ENCODE measurements around the gene OR5K4. TPM values are rescaled to one million over a fixed set of nuclear protein-coding genes. Genes with fewer than 3 reads are reported as not detected.

OR5K4 gene
- not detected for polyA plus RNA-seq (2012; ENCODE audit: missing spikeins)

GRCh38 chr3:98353554-98353953, at the start of gene OR5K4:
Gene OR5K4 (plus strand): TSS chr3:98353854. CDS start chr3:98353854, 0 bp downstream.
- TF ChIP-seq POLR2A (IDR thresholded peaks at IDR 0.05; ENCODE audit: low read depth, low read length) (no peak), POLR2AphosphoS5 (IDR thresholded peaks at IDR 0.05; ENCODE audit: low read depth, low read length) (no peak), TAF1 (IDR thresholded peaks at IDR 0.05; ENCODE audit: borderline replicate concordance, low read depth, low read length) (no peak)
- FAIRE-seq (no peak), DNase-seq (ENCODE audit: insufficient read length) (no peak)

GRCh38 chr3:98322101-98322500, 31.6 kb upstream of the OR5K4 start:
- no peak for FAIRE-seq
- no peak for DNase-seq (ENCODE audit: insufficient read length)
- no peak for TF ChIP-seq POLR2AphosphoS5 (IDR thresholded peaks at IDR 0.05; ENCODE audit: low read depth, low read length)
- TF ChIP-seq POLR2A (IDR thresholded peaks at IDR 0.05; ENCODE audit: low read depth, low read length) = no peak

GRCh38 chr3:98322686-98323085, 31.0 kb upstream of the OR5K4 start:
- DNase-seq (ENCODE audit: insufficient read length) (no peak), FAIRE-seq (no peak)
- TF ChIP-seq TAF1 (IDR thresholded peaks at IDR 0.05; ENCODE audit: borderline replicate concordance, low read depth, low read length) (no peak), POLR2AphosphoS5 (IDR thresholded peaks at IDR 0.05; ENCODE audit: low read depth, low read length) (no peak), POLR2A (IDR thresholded peaks at IDR 0.05; ENCODE audit: low read depth, low read length) (no peak)

- FAIRE-seq = no peak
- no peak for DNase-seq (ENCODE audit: insufficient read length)
- TF ChIP-seq POLR2AphosphoS5 (IDR thresholded peaks at IDR 0.05; ENCODE audit: low read depth, low read length) = no peak
- TF ChIP-seq POLR2A (IDR thresholded peaks at IDR 0.05; ENCODE audit: low read depth, low read length) = no peak
- TF ChIP-seq TAF1 (IDR thresholded peaks at IDR 0.05; ENCODE audit: borderline replicate concordance, low read depth, low read length) = no peak
These were observed 30.2 kb upstream of the OR5K4 start for GRCh38 chr3:98323425-98323824.

- FAIRE-seq (no peak), DNase-seq (ENCODE audit: insufficient read length) (no peak)
- no peak for TF ChIP-seq POLR2AphosphoS5 (IDR thresholded peaks at IDR 0.05; ENCODE audit: low read depth, low read length)
- no peak for TF ChIP-seq TAF1 (IDR thresholded peaks at IDR 0.05; ENCODE audit: borderline replicate concordance, low read depth, low read length)
- no peak for TF ChIP-seq POLR2A (IDR thresholded peaks at IDR 0.05; ENCODE audit: low read depth, low read length)
These were observed 28.6 kb upstream of the OR5K4 start for GRCh38 chr3:98325055-98325454.

GRCh38 chr3:98326105-98326893, 27.4 kb upstream of the OR5K4 start:
- FAIRE-seq (peak; percentile 5), DNase-seq (ENCODE audit: insufficient read length) (no peak)
- TF ChIP-seq POLR2AphosphoS5 (IDR thresholded peaks at IDR 0.05; ENCODE audit: low read depth, low read length) (no peak), POLR2A (IDR thresholded peaks at IDR 0.05; ENCODE audit: low read depth, low read length) (no peak), TAF1 (IDR thresholded peaks at IDR 0.05; ENCODE audit: borderline replicate concordance, low read depth, low read length) (no peak)

GRCh38 chr3:98326945-98327344, 26.7 kb upstream of the OR5K4 start:
- no peak for TF ChIP-seq POLR2A (IDR thresholded peaks at IDR 0.05; ENCODE audit: low read depth, low read length)
- TF ChIP-seq POLR2AphosphoS5 (IDR thresholded peaks at IDR 0.05; ENCODE audit: low read depth, low read length) = no peak
- DNase-seq (ENCODE audit: insufficient read length) (no peak), FAIRE-seq (peak; percentile 65)

GRCh38 chr3:98328933-98329332, 24.7 kb upstream of the OR5K4 start:
- TF ChIP-seq POLR2AphosphoS5 (IDR thresholded peaks at IDR 0.05; ENCODE audit: low read depth, low read length) = no peak
- TF ChIP-seq TAF1 (IDR thresholded peaks at IDR 0.05; ENCODE audit: borderline replicate concordance, low read depth, low read length) = no peak
- TF ChIP-seq POLR2A (IDR thresholded peaks at IDR 0.05; ENCODE audit: low read depth, low read length) = no peak
- FAIRE-seq = no peak
- DNase-seq (ENCODE audit: insufficient read length) = no peak

GRCh38 chr3:98329392-98330124, 24.1 kb upstream of the OR5K4 start:
- no peak for DNase-seq (ENCODE audit: insufficient read length)
- peak; percentile 89 for FAIRE-seq
- TF ChIP-seq TAF1 (IDR thresholded peaks at IDR 0.05; ENCODE audit: borderline replicate concordance, low read depth, low read length) (no peak), POLR2A (IDR thresholded peaks at IDR 0.05; ENCODE audit: low read depth, low read length) (no peak), POLR2AphosphoS5 (IDR thresholded peaks at IDR 0.05; ENCODE audit: low read depth, low read length) (no peak)

- peak; percentile 27 for FAIRE-seq
- TF ChIP-seq POLR2AphosphoS5 (IDR thresholded peaks at IDR 0.05; ENCODE audit: low read depth, low read length) (no peak), TAF1 (IDR thresholded peaks at IDR 0.05; ENCODE audit: borderline replicate concordance, low read depth, low read length) (no peak), POLR2A (IDR thresholded peaks at IDR 0.05; ENCODE audit: low read depth, low read length) (no peak)
These were observed 22.3 kb upstream of the OR5K4 start for GRCh38 chr3:98331329-98331728.

GRCh38 chr3:98333989-98334606, 19.6 kb upstream of the OR5K4 start:
- no peak for FAIRE-seq
- DNase-seq (ENCODE audit: insufficient read length) = no peak
- TF ChIP-seq TAF1 (IDR thresholded peaks at IDR 0.05; ENCODE audit: borderline replicate concordance, low read depth, low read length) (no peak), POLR2AphosphoS5 (IDR thresholded peaks at IDR 0.05; ENCODE audit: low read depth, low read length) (no peak), POLR2A (IDR thresholded peaks at IDR 0.05; ENCODE audit: low read depth, low read length) (no peak)

More at GRCh38 chr3:98331329-98331728, 22.3 kb upstream of the OR5K4 start:
- DNase-seq (ENCODE audit: insufficient read length) = no peak
